Mesenchymal stem cell (in vitro differentiated cells and primary cell): ENCODE measurements around the gene ICAM5. TPM values are rescaled to one million over a fixed set of nuclear protein-coding genes. Genes with fewer than 3 reads are reported as not detected.
"Not testable (repeated sequence)": the region's sequence is repeated elsewhere in the genome, so short reads cannot be mapped to it uniquely, and the experiment has no call there.

ENCODE experiments used
- DNase-seq: peaks from one replicate; pipeline ENCODE4 v3.0.0-alpha.2; 2013
- H2AFZ ChIP-seq: one replicate; pipeline ENCODE4 v1.6.1; 2013; ENCODE audit warnings: low read depth, mild to moderate bottlenecking, control low read depth, inconsistent platforms, low read length, moderate library complexity
- H2AK5ac ChIP-seq: 2 replicates; pipeline ENCODE4 v1.6.1; 2013; ENCODE audit warnings: low read length, moderate library complexity, mild to moderate bottlenecking, inconsistent platforms; ENCODE audit not compliant: severe bottlenecking
- H2BK120ac ChIP-seq: one replicate; pipeline ENCODE4 v1.6.1; 2013; ENCODE audit warnings: low read depth, mild to moderate bottlenecking, inconsistent platforms, low read length, moderate library complexity
- H2BK12ac ChIP-seq, 2 experiments: one replicate each; pipeline ENCODE4 v1.6.1; 2013; ENCODE audit warnings: inconsistent platforms in 2 of 2, low read length in 2 of 2, mild to moderate bottlenecking in 2 of 2, moderate library complexity in 2 of 2, control low read depth in 1 of 2
- H2BK15ac ChIP-seq: one replicate; pipeline ENCODE4 v1.6.1; 2013; ENCODE audit warnings: mild to moderate bottlenecking, low read depth, inconsistent platforms; ENCODE audit not compliant: poor library complexity, severe bottlenecking
- H2BK5ac ChIP-seq: 2 replicates; pipeline ENCODE4 v1.6.1; 2013; ENCODE audit warnings: low read depth, mild to moderate bottlenecking, low read length, control low read depth, inconsistent platforms; ENCODE audit not compliant: poor library complexity, severe bottlenecking
- H3K14ac ChIP-seq, 2 experiments: one replicate each; pipeline ENCODE4 v1.6.1; 2013; ENCODE audit warnings: inconsistent platforms in 2 of 2, low read length in 2 of 2, control low read depth in 1 of 2, mild to moderate bottlenecking in 1 of 2, moderate library complexity in 1 of 2
- H3K18ac ChIP-seq, 2 experiments: one replicate each; pipeline ENCODE4 v1.6.1; 2013; ENCODE audit warnings: inconsistent platforms in 2 of 2, low read length in 2 of 2, control low read depth in 1 of 2, low read depth in 1 of 2, mild to moderate bottlenecking in 1 of 2
- H3K23ac ChIP-seq, 2 experiments: one replicate each; pipeline ENCODE4 v1.6.1; 2013; ENCODE audit warnings: inconsistent platforms in 2 of 2, low read length in 2 of 2, mild to moderate bottlenecking in 2 of 2, moderate library complexity in 2 of 2, control low read depth in 1 of 2
- H3K27ac ChIP-seq: 2 replicates; pipeline ENCODE4 v1.5.1; 2013; ENCODE audit warnings: mild to moderate bottlenecking, moderate library complexity, low read length, control low read depth, inconsistent platforms; ENCODE audit not compliant: poor library complexity, severe bottlenecking
- H3K27me3 ChIP-seq, 2 experiments: 2 replicates each; pipeline versions ENCODE4 v1.6.1 to v1.7.0; 2013; ENCODE audit warnings: low read length in 2 of 2, mild to moderate bottlenecking in 2 of 2, moderate library complexity in 2 of 2, control low read depth in 1 of 2, inconsistent platforms in 1 of 2; ENCODE audit not compliant: control insufficient read depth in 1 of 2, insufficient read depth in 1 of 2
- H3K36me3 ChIP-seq, 2 experiments: 2 replicates each; pipeline versions ENCODE4 v1.6.1 to v1.7.0; 2013; ENCODE audit warnings: low read length in 2 of 2, control low read depth in 1 of 2, inconsistent platforms in 1 of 2, low read depth in 1 of 2, mild to moderate bottlenecking in 1 of 2; ENCODE audit not compliant: insufficient read depth in 2 of 2, control insufficient read depth in 1 of 2
- H3K4ac ChIP-seq, 2 experiments: one replicate each; pipeline ENCODE4 v1.6.1; 2013; ENCODE audit warnings: inconsistent platforms in 2 of 2, low read length in 2 of 2, mild to moderate bottlenecking in 2 of 2, moderate library complexity in 2 of 2, control low read depth in 1 of 2, low read depth in 1 of 2
- H3K4me1 ChIP-seq: 2 replicates; pipeline ENCODE4 v1.6.1; 2013; ENCODE audit warnings: low read depth, low read length, control low read depth; ENCODE audit not compliant: control insufficient read depth, insufficient read depth
- H3K4me2 ChIP-seq: 2 replicates; pipeline ENCODE4 v1.6.1; 2013; ENCODE audit warnings: low read length, mild to moderate bottlenecking, inconsistent platforms; ENCODE audit not compliant: poor library complexity, severe bottlenecking
- H3K4me3 ChIP-seq, 2 experiments: 2 replicates each; pipeline versions ENCODE4 v1.5.1 to v1.7.0; 2013; ENCODE audit warnings: low read length in 2 of 2, mild to moderate bottlenecking in 2 of 2, control low read depth in 1 of 2, low read depth in 1 of 2; ENCODE audit not compliant: insufficient read depth in 1 of 2
- H3K79me1 ChIP-seq: replicated peaks from 2 replicates; pipeline ENCODE4 v1.6.1; 2013; ENCODE audit warnings: mild to moderate bottlenecking, control low read depth, low read length, inconsistent platforms; ENCODE audit not compliant: poor library complexity, severe bottlenecking
- H3K9ac ChIP-seq: 2 replicates; pipeline ENCODE4 v1.7.0; 2013; ENCODE audit warnings: mild to moderate bottlenecking, low read length, moderate library complexity
- H3K9me3 ChIP-seq: 2 replicates; pipeline ENCODE4 v1.7.0; 2013; ENCODE audit warnings: mild to moderate bottlenecking, low read length; ENCODE audit not compliant: control insufficient read depth
- H4K8ac ChIP-seq: one replicate; pipeline ENCODE4 v1.6.1; 2013; ENCODE audit warnings: inconsistent platforms, mild to moderate bottlenecking, low read length, moderate library complexity
- H4K91ac ChIP-seq: one replicate; pipeline ENCODE4 v1.6.1; 2013; ENCODE audit warnings: mild to moderate bottlenecking, low read length, inconsistent platforms
- WGBS: methylation state at CpG from one replicate; pipeline ENCODE4 v1.1.7; 2013; ENCODE audit warnings: mixed read lengths; 5-methylcytosine and 5-hydroxymethylcytosine counted together
- polyA plus RNA-seq, 2 experiments: library from polyadenylated mRNA; stranded (reverse); fragments of 200-250 nt; gene quantifications; one replicate each; pipeline ENCODE4 v1.2.3, GENCODE V29; 2013

Gene ICAM5, protein sequence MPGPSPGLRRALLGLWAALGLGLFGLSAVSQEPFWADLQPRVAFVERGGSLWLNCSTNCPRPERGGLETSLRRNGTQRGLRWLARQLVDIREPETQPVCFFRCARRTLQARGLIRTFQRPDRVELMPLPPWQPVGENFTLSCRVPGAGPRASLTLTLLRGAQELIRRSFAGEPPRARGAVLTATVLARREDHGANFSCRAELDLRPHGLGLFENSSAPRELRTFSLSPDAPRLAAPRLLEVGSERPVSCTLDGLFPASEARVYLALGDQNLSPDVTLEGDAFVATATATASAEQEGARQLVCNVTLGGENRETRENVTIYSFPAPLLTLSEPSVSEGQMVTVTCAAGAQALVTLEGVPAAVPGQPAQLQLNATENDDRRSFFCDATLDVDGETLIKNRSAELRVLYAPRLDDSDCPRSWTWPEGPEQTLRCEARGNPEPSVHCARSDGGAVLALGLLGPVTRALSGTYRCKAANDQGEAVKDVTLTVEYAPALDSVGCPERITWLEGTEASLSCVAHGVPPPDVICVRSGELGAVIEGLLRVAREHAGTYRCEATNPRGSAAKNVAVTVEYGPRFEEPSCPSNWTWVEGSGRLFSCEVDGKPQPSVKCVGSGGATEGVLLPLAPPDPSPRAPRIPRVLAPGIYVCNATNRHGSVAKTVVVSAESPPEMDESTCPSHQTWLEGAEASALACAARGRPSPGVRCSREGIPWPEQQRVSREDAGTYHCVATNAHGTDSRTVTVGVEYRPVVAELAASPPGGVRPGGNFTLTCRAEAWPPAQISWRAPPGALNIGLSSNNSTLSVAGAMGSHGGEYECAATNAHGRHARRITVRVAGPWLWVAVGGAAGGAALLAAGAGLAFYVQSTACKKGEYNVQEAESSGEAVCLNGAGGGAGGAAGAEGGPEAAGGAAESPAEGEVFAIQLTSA
- 0.73 TPM for polyA plus RNA-seq (2013, experiment 1 of 2)
- polyA plus RNA-seq (2013, experiment 2 of 2) = 0.86 TPM

DNA sequence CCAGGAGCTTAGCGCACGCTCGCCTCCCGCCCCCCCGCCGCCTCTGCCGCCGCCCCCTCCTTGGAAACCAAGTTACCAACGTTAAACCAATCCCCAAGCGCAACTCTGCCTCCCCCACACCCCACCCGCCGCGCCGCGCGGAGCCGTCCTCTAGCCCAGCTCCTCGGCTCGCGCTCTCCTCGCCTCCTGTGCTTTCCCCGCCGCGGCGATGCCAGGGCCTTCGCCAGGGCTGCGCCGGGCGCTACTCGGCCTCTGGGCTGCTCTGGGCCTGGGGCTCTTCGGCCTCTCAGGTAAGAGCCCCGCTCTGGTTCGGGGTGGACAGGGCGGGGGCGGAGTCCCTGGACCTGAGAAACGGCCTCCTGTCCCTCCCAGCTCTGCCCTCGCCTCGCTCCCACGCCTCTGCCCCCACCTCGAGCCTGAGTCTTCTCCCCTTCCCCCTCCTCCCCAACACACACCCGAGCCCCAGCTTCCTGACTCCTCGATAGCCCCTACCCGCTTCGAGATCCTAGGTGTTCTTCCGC lies at the start of gene ICAM5:
TSS of gene ICAM5 (plus strand) at position 117 of the 521 bp plus-strand sequence. CDS start at position 209, 92 bp downstream.
- Histone ChIP-seq H3K27ac (no peak within 1 kb of the TSS), H3K4me1 (peaks cover 56% of the 10 kb centered on the region), H3K4ac (no peak within 1 kb of the TSS), H3K27me3 (peaks cover 79 to 89% of the 10 kb centered on the region in 2 experiments), H3K4me2 (peak within 1 kb of the TSS; percentile 78), H3K18ac (peak within 1 kb of the TSS in 1 of 2 experiments; percentile 50), H3K9me3 (peaks cover 9% of the 10 kb centered on the region), H3K36me3 (peaks cover 8 to 14% of the 10 kb centered on the region in 2 experiments), H2BK120ac (no peak within 1 kb of the TSS), H4K91ac (no peak within 1 kb of the TSS), H2BK5ac (no peak within 1 kb of the TSS), H3K14ac (no peak within 1 kb of the TSS), H4K8ac (no peak within 1 kb of the TSS), H2AFZ (peak within 1 kb of the TSS; percentile 18), H3K4me3 (peak within 1 kb of the TSS; percentile 43 to 56), H2BK12ac (peak within 1 kb of the TSS in 1 of 2 experiments; percentile 11), H2BK15ac (peak within 1 kb of the TSS; percentile 31), H3K23ac (peak within 1 kb of the TSS in 1 of 2 experiments; percentile 92), H3K79me1 (no peaks in the 10 kb centered on the region), H2AK5ac (no peak within 1 kb of the TSS), H3K9ac (no peak within 1 kb of the TSS)
- no peak for DNase-seq
- WGBS = 4% methylated on average over 45 of the region's 45 CpGs

DNA sequence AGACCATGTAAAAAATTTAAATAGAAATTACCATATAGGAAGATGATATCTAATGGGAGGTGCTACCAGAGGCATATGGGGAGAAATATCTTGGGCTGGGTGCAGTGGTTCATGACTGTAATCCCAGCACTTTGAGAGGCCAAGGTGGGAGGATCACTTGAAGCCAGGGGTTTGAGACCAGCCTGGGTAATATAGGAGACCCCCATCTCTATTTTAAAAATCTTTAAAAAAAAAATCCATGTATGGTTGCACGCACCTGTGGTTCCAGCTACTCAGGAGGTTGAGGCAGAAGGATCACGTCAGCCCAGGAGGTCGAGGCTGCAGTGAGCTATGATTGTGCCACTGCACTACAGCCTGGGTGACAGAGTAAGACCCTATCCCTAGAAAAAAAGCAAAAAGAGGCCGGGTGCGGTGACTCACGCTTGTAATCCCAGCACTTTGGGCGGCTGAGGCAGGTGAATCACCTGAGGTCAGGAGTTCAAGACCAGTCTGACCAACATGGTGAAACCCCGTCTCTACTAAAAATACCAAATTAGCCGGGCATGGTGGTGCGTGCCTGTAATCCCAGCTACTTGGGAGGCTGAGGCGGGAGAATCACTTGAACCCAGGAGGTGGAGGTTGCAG lies 47.8 kb upstream of the ICAM5 start:
- H3K9me3 ChIP-seq, H3K4ac ChIP-seq, H2BK5ac ChIP-seq, H4K8ac ChIP-seq, H2AK5ac ChIP-seq, H2BK120ac ChIP-seq, H2AFZ ChIP-seq, DNase-seq, H4K91ac ChIP-seq, H3K79me1 ChIP-seq, H3K4me1 ChIP-seq, H3K14ac ChIP-seq, H3K27me3 ChIP-seq, H2BK15ac ChIP-seq, H3K18ac ChIP-seq, H2BK12ac ChIP-seq, H3K4me3 ChIP-seq, H3K36me3 ChIP-seq, H3K23ac ChIP-seq, H3K9ac ChIP-seq, H3K27ac ChIP-seq, H3K4me2 ChIP-seq: not testable (repeated sequence)
- WGBS = 96% methylated on average over 10 of the region's 11 CpGs

DNA sequence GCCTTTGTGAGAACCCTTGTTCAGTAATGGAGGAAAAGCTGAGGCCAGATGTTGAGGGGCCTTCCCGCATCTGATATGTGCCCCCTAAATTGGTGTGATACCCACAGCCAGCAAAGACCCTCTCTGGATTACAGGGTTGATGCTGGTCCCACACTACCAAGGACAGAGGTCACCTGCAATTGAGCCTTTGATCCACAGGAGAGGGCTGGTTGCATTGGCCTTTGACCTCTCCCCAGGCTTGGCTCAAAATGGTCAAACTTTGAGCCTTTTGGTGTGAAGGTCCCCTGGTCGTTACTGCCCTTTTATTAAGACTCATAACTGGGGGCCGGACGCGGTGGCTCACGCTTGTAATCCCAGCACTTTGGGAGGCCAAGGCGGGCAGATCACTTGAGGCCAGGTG lies 46.1 kb upstream of the ICAM5 start:
- Histone ChIP-seq H4K8ac (no peak overlapping the region), H3K36me3 (no peaks in the 10 kb centered on the region), H2AK5ac (no peak overlapping the region), H3K27me3 (no peaks in the 10 kb centered on the region), H2BK12ac (no peak overlapping the region), H3K23ac (no peak overlapping the region), H3K79me1 (no peaks in the 10 kb centered on the region), H3K9ac (no peak overlapping the region), H2BK15ac (no peak overlapping the region), H2BK120ac (no peak overlapping the region), H3K4me2 (no peak overlapping the region), H3K27ac (no peak overlapping the region), H3K4me3 (no peak overlapping the region), H3K18ac (no peak overlapping the region), H3K14ac (no peak overlapping the region), H3K9me3 (no peaks in the 10 kb centered on the region), H2BK5ac (no peak overlapping the region), H4K91ac (no peak overlapping the region), H3K4me1 (peaks cover 5% of the 10 kb centered on the region), H2AFZ (no peak overlapping the region), H3K4ac (no peak overlapping the region)
- no peak for DNase-seq
- WGBS = 95% methylated on average over 7 of the region's 7 CpGs
